Endothelial cell (in vitro differentiated cells): ENCODE measurements around the gene EGFL7. TPM values are rescaled to one million over a fixed set of nuclear protein-coding genes. Genes with fewer than 3 reads are reported as not detected.

Experiments used
- DNase-seq: peaks from one replicate; pipeline ENCODE4 v3.0.0; 2021; ENCODE audit warnings: low spot score
- H3K27ac Mint-ChIP-seq: one replicate; pipeline ENCODE4 v1.8.0; 2021; ENCODE audit warnings: mixed read lengths, inconsistent platforms; ENCODE audit not compliant: unreplicated experiment
- H3K27me3 Mint-ChIP-seq: one replicate; pipeline ENCODE4 v1.8.0; 2021; ENCODE audit warnings: mild to moderate bottlenecking, moderate library complexity, mixed read lengths, inconsistent platforms; ENCODE audit not compliant: unreplicated experiment
- H3K36me3 Mint-ChIP-seq: one replicate; pipeline ENCODE4 v1.8.0; 2021; ENCODE audit warnings: mild to moderate bottlenecking, low read depth, mixed read lengths, inconsistent platforms; ENCODE audit not compliant: unreplicated experiment
- H3K4me1 Mint-ChIP-seq: one replicate; pipeline ENCODE4 v1.8.0; 2021; ENCODE audit warnings: mild to moderate bottlenecking, mixed read lengths, inconsistent platforms; ENCODE audit not compliant: unreplicated experiment
- H3K4me3 Mint-ChIP-seq: one replicate; pipeline ENCODE4 v1.8.0; 2021; ENCODE audit warnings: mild to moderate bottlenecking, mixed read lengths, inconsistent platforms; ENCODE audit not compliant: unreplicated experiment
- H3K9me3 Mint-ChIP-seq: one replicate; pipeline ENCODE4 v1.8.0; 2021; ENCODE audit warnings: mixed read lengths, inconsistent platforms; ENCODE audit not compliant: unreplicated experiment
- total RNA-seq: library from RNA; stranded (reverse); fragmentation: NEBNext Ultra II Directional; extraction: Animal tissue kit (Norgen Biotek cat#: 25700); gene quantifications from one replicate; pipeline ENCODE4 v1.2.1, GENCODE V29; 2021; ENCODE audit not compliant: unreplicated experiment
- TF ChIP-seq, protein P1 (sequence below): fragments of 200-600 bp; sonication (generic); IDR thresholded peaks from one replicate; pipeline ENCODE4 v1.5.0; 2021; ENCODE audit warnings: antibody characterized with exemption; ENCODE audit not compliant: unreplicated experiment

EGFL7 gene
- total RNA-seq, 1 donor from 2014 or later: 945 TPM

DNA sequence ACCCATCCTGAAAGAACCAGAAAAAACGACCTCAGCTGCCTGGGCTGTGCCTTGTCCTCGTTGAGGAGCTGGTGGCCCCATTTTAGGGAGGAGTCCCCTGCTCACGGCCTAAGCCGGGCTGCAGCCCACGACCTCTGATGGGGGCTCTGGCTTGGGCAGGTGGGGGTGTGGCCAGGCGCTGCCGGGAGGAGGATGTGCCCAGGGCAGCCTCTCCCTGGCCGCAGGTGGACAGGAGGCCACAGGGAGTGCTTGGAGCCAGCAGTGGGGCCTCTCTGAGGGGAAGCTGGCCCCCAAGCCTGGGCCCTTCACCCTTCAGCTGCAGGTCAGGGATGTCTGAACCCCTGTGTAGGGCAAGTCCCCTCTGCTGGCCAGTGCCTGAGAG is 52.2 kb downstream of the EGFL7 start:
- peaks cover 14% of the 10 kb centered on the region for H3K27me3 Mint-ChIP-seq
- no peaks in the 10 kb centered on the region for H3K9me3 Mint-ChIP-seq
- no peak for DNase-seq
- TF ChIP-seq, protein P1, sequence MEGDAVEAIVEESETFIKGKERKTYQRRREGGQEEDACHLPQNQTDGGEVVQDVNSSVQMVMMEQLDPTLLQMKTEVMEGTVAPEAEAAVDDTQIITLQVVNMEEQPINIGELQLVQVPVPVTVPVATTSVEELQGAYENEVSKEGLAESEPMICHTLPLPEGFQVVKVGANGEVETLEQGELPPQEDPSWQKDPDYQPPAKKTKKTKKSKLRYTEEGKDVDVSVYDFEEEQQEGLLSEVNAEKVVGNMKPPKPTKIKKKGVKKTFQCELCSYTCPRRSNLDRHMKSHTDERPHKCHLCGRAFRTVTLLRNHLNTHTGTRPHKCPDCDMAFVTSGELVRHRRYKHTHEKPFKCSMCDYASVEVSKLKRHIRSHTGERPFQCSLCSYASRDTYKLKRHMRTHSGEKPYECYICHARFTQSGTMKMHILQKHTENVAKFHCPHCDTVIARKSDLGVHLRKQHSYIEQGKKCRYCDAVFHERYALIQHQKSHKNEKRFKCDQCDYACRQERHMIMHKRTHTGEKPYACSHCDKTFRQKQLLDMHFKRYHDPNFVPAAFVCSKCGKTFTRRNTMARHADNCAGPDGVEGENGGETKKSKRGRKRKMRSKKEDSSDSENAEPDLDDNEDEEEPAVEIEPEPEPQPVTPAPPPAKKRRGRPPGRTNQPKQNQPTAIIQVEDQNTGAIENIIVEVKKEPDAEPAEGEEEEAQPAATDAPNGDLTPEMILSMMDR: no peak
- H3K4me3 Mint-ChIP-seq: no peak overlapping the region
- H3K27ac Mint-ChIP-seq: peak overlapping the region; percentile 83
- peaks cover 27% of the 10 kb centered on the region for H3K4me1 Mint-ChIP-seq
- H3K36me3 Mint-ChIP-seq: peaks cover 18% of the 10 kb centered on the region

DNA sequence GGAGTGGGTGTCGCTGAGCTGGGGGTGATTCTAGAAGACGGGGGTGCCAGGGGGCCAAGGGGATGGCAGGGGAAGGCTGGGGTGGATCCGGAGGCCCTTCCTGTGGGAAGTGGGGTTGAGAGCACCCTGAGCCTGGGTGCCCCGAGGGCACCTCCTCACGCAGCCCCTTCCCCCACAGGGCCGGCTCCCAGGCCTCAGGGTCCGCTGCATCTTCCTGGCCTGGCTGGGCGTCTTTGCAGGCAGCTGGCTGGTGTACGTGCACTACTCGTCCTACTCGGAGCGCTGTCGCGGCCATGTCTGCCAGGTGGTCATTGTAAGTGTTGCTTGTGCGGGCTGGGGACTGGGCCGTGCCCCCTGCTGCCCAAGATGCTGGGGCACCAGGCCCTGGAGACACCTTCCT is 54.7 kb downstream of the EGFL7 start:
- H3K27me3 Mint-ChIP-seq: peaks cover 9% of the 10 kb centered on the region

DNA sequence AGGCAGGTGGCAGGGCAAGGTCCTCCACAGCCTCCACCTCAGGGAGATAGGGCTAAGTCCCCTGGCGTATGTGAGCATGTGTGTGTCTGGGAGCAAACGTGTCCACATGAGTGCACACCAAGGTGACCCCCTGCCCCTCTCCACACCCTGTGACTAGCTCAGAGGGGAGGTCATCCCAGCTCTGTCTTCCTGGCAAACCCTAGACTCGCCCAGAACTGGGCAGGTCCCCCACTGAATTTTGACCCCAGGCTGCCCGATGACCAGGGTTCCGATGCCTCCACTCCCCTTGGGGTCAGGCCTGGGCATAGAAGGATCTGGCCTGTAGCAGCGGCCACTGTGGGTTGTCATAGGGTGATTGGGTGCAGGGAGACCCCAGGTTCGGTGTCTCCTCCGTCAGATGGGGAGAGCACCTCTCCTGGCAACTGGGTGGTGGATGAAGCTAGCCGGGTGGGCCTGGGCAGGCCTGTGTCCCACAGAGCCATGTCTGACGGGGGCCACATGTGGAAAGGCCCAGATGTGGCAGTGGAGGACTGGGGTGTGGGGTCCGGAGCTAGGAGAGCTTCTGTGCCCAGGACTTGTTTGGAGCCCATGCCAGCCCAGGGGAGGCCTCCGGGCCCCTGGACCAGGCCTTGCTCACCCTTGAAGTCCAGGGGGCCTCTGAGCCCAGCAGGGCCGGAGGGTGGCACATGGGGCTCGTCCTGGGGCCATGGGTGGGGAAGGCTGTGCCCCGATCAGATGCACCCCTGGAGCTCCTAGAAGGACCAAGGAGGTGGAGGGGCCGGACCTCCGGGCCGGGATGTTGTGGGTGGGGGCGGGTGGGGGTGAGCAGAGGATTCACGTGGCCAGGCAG is 55.9 kb downstream of the EGFL7 start:
- Mint-ChIP-seq H3K27ac (peak overlapping the region; percentile 48), H3K36me3 (peaks cover 19% of the 10 kb centered on the region), H3K4me3 (no peak overlapping the region), H3K9me3 (no peaks in the 10 kb centered on the region), H3K4me1 (peaks cover 13% of the 10 kb centered on the region), H3K27me3 (peaks cover 13% of the 10 kb centered on the region)
- TF ChIP-seq, protein P1: no peak
- no peak for DNase-seq

More for the DNA sequence above, 54.7 kb downstream of the EGFL7 start:
- Mint-ChIP-seq H3K4me1 (peaks cover 13% of the 10 kb centered on the region), H3K9me3 (no peaks in the 10 kb centered on the region), H3K27ac (no peak overlapping the region), H3K4me3 (no peak overlapping the region), H3K36me3 (peaks cover 18% of the 10 kb centered on the region)
- DNase-seq: no peak
- TF ChIP-seq, protein P1: no peak

DNA sequence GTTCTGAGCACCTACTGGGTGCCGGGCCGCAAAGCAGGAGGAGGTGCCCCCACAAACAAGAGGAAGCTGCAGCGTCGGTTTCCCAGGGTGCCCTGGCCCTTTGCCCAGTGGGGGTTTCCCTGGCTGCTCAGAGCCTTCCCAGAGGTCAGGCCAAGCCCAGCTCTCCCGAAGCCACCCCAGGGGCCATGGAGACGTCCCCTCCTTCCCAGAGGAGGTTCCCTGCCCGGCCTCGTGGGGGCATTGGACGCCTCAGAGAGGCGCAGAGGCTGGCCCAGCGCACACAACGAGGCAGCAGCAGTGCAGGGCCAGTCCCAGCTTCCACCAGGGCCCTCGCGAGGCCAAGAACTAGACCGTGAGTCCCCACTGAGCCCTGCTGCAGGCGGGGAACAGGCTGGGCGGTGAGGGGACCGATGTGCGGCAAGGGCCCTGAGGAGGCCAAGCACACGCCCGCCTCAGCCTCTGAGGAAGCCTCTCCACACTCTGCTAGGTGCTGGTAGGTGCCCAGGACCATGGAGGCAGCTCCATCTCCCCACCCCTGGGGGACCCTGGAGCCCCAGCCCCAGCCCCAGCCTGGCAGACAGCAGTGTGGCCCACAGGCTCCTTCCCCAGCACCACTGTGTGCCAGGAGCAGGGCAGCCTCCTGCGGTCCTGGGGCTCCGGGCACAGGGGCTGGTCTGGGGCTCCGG is 56.6 kb downstream of the EGFL7 start:
- H3K27me3 Mint-ChIP-seq: peaks cover 19% of the 10 kb centered on the region
- no peak overlapping the region for H3K4me3 Mint-ChIP-seq
- no peak for DNase-seq

More for the DNA sequence above, 56.6 kb downstream of the EGFL7 start:
- Mint-ChIP-seq H3K9me3 (no peaks in the 10 kb centered on the region), H3K27ac (no peak overlapping the region), H3K4me1 (peaks cover 13% of the 10 kb centered on the region), H3K36me3 (peaks cover 27% of the 10 kb centered on the region)
- TF ChIP-seq, protein P1: no peak
